ENCODE measurements around the gene SALL4.
A peak's percentile ranks its signal among the peaks of the same experiment; 100 is the strongest.

Gene SALL4

DNA sequence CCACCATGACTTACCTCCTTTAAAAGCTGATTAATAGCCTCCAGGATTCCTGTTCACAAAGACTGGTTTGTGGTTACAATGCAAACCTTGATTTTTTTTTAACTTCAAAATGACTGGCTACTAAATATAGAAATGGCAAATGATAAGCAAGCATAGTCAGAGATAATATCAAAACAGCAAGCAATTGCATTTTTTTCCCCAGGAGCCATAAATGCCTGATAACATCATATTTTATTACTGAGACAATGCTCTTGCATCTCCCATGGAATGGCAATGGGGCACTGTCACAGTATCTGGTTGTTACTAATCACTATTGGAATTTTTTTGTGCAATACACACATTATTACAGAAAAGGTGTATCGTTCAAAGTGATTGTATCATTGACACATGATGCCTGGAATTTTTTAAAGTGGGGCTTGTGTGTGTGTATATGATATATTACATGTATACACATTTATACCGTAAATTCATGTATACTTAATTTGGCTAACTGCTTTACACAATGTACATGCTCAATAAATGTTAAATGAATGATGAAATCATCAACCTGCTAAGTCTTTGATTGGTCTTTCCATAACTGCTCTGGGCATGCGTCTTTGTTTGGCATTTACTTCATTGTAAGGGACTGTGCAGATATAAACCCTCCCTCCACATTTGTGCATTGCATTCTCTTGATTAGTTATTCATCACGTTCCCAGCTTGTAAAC, 980 bp upstream of the SALL4 start:
- H3K4me1 ChIP-seq (ENCODE audit: insufficient read depth, insufficient read length), result peaks cover 4% of the 10 kb centered on the region
- no peak for DNase-seq (ENCODE audit: low read depth, low spot score)
- no peaks in the 10 kb centered on the region for H3K27me3 ChIP-seq (ENCODE audit: insufficient read depth, insufficient read length)
- H3K9ac ChIP-seq (ENCODE audit: insufficient read length, low read depth), result peak overlapping the region; percentile 46
- no peaks in the 10 kb centered on the region for H3K9me3 ChIP-seq (ENCODE audit: insufficient read depth, low read length)
- H3K36me3 ChIP-seq (ENCODE audit: insufficient read depth, insufficient read length, low read length), result no peaks in the 10 kb centered on the region
- no peak for TF ChIP-seq ZNF274 (IDR thresholded peaks at IDR 0.05; ENCODE audit: low read depth, low read length)
- no peak for TF ChIP-seq SUZ12 (IDR thresholded peaks at IDR 0.05; ENCODE audit: extremely low read depth, insufficient read depth, insufficient read length)
- TF ChIP-seq YY1 (IDR thresholded peaks at IDR 0.05; ENCODE audit: insufficient read depth, insufficient read length), result no peak
- peak overlapping the region; percentile 91 for H3K4me3 ChIP-seq (ENCODE audit: insufficient read length, low read depth)

DNA sequence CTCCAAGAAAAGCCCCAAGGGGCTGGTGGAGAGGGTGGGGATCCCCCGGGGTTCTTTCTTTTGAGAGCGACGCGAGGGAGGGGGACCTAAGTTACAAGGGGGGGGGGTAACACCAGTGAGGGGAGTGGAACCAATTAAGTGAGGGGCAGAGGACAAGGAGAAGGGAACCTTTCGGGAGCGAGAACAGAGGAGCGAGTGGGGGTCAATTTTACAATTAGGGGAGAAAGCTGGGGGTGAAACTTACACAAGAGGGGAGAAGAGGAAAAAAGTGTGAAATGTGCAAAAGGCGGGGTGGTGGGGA, 548 bp downstream of the SALL4 start:
- peak overlapping the region; percentile 91 for H3K4me3 ChIP-seq (ENCODE audit: insufficient read length, low read depth)
- H3K9ac ChIP-seq (ENCODE audit: insufficient read length, low read depth), result peak overlapping the region; percentile 99
- peaks cover under 1% of the 10 kb centered on the region for H3K36me3 ChIP-seq (ENCODE audit: insufficient read depth, insufficient read length, low read length)
- TF ChIP-seq YY1 (IDR thresholded peaks at IDR 0.05; ENCODE audit: insufficient read depth, insufficient read length) (no peak), ZNF274 (IDR thresholded peaks at IDR 0.05; ENCODE audit: low read depth, low read length) (no peak), SUZ12 (IDR thresholded peaks at IDR 0.05; ENCODE audit: extremely low read depth, insufficient read depth, insufficient read length) (no peak)
- H3K27me3 ChIP-seq (ENCODE audit: insufficient read depth, insufficient read length), result no peaks in the 10 kb centered on the region
- no peaks in the 10 kb centered on the region for H3K9me3 ChIP-seq (ENCODE audit: insufficient read depth, low read length)
- H3K4me1 ChIP-seq (ENCODE audit: insufficient read depth, insufficient read length), result peaks cover 4% of the 10 kb centered on the region
- no peak for DNase-seq (ENCODE audit: low read depth, low spot score)

DNA sequence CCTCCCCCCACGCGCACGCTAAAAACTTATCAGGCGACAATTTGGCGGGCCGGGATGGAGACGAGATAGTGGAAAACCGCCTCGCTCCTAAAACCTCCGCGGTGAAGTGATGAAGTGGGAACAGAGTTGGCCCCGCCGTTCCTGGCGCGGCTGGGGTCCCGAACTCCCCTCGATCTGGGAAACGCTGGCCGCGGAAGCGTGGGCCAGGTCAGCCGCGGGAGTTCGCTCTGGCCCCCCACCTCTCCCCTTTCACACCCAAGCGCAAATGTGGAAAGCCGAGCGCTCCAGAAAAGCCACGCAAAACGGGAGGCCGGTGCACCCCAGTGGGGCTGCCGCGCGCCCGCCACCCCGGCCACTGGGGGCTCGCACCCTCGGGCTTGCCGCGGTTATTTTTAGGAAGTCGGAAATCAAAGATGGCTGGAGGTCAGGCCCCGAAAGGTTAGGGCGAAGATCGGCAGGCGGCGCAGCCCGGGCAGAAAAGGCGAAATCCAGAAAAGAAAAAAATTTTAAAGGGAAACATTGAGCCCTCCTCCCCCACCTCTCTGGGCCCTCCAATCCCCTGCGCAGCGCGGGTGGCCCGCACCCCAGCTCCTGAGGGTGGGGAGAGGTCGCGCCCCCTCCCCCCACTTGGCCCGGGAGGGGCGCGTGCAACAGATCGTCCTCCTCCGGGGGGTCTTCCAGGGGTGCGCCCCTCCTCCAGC, 1.0 kb downstream of the SALL4 start:
- Histone ChIP-seq H3K9me3 (ENCODE audit: insufficient read depth, low read length) (no peaks in the 10 kb centered on the region), H3K36me3 (ENCODE audit: insufficient read depth, insufficient read length, low read length) (peaks cover 5% of the 10 kb centered on the region), H3K4me1 (ENCODE audit: insufficient read depth, insufficient read length) (peaks cover 4% of the 10 kb centered on the region), H3K9ac (ENCODE audit: insufficient read length, low read depth) (peak overlapping the region; percentile 99), H3K4me3 (ENCODE audit: insufficient read length, low read depth) (peak overlapping the region; percentile 91), H3K27me3 (ENCODE audit: insufficient read depth, insufficient read length) (no peaks in the 10 kb centered on the region)
- DNase-seq (ENCODE audit: low read depth, low spot score), result no peak
- TF ChIP-seq YY1 (IDR thresholded peaks at IDR 0.05; ENCODE audit: insufficient read depth, insufficient read length), result peak; percentile 46
- no peak for TF ChIP-seq SUZ12 (IDR thresholded peaks at IDR 0.05; ENCODE audit: extremely low read depth, insufficient read depth, insufficient read length)

DNA sequence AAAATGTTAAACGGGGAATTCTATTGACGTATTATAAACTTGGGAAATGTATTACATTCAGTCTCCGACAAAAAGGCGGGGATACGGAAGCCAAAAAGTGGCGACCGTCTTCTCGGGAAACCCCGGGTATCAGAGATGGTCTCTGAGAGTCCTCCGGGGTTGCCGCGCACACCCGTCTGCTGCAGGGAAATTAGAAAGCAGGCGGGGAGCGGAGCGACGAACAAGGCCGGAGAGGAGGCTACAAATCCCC, 1.5 kb downstream of the SALL4 start:
- H3K4me1 ChIP-seq (ENCODE audit: insufficient read depth, insufficient read length), result peaks cover 4% of the 10 kb centered on the region
- H3K9ac ChIP-seq (ENCODE audit: insufficient read length, low read depth), result peak overlapping the region; percentile 99
- peak overlapping the region; percentile 91 for H3K4me3 ChIP-seq (ENCODE audit: insufficient read length, low read depth)
- peaks cover 7% of the 10 kb centered on the region for H3K36me3 ChIP-seq (ENCODE audit: insufficient read depth, insufficient read length, low read length)
- no peaks in the 10 kb centered on the region for H3K27me3 ChIP-seq (ENCODE audit: insufficient read depth, insufficient read length)
- DNase-seq (ENCODE audit: low read depth, low spot score), result no peak
- no peaks in the 10 kb centered on the region for H3K9me3 ChIP-seq (ENCODE audit: insufficient read depth, low read length)
- TF ChIP-seq ZNF274 (IDR thresholded peaks at IDR 0.05; ENCODE audit: low read depth, low read length) (no peak), YY1 (IDR thresholded peaks at IDR 0.05; ENCODE audit: insufficient read depth, insufficient read length) (no peak), SUZ12 (IDR thresholded peaks at IDR 0.05; ENCODE audit: extremely low read depth, insufficient read depth, insufficient read length) (no peak)

DNA sequence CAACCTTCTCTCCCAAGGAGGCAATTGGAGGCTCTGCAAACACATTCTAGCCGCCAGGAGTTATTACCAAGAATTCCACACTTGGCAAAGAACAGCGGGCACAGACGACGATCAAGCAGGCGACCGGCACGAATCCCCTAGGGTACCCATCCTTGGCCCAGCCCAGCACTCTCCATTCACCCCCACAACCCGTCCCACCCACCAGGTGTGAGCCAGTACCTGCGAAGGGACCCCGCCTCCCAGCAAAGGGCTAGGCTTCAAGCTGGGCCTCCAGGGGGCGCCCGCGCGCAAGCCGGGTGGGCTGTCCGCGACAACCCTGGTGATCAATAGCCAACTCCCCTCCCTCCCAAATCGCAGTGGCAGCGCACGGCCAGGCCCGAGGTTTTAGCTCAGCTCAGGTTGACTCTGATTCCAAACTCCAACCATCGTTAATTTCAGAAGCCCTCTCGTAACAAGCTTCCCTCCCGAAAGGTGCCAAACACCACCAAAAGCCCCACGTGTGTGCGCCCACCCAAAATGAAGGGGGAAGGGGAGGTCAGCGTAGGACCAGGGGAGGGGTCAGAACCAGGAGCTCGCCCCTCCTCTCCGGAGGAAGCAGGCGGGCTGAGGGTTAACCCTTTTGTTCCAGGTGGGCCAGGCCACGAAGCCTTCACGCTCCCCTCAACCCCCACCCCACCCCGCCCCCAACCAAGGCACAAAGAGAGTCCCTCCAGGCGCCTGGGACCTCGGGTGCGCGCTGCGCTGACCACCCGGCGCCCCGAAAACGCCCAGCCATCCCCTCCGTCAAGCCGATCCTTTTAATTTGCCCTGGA, 2.1 kb downstream of the SALL4 start:
- Histone ChIP-seq H3K9me3 (ENCODE audit: insufficient read depth, low read length) (no peaks in the 10 kb centered on the region), H3K36me3 (ENCODE audit: insufficient read depth, insufficient read length, low read length) (peaks cover 11% of the 10 kb centered on the region), H3K4me1 (ENCODE audit: insufficient read depth, insufficient read length) (peaks cover 4% of the 10 kb centered on the region), H3K27me3 (ENCODE audit: insufficient read depth, insufficient read length) (no peaks in the 10 kb centered on the region), H3K9ac (ENCODE audit: insufficient read length, low read depth) (peak overlapping the region; percentile 99), H3K4me3 (ENCODE audit: insufficient read length, low read depth) (peak overlapping the region; percentile 91)
- no peak for TF ChIP-seq ZNF274 (IDR thresholded peaks at IDR 0.05; ENCODE audit: low read depth, low read length)
- TF ChIP-seq YY1 (IDR thresholded peaks at IDR 0.05; ENCODE audit: insufficient read depth, insufficient read length), result no peak
- no peak for TF ChIP-seq SUZ12 (IDR thresholded peaks at IDR 0.05; ENCODE audit: extremely low read depth, insufficient read depth, insufficient read length)
- DNase-seq (ENCODE audit: low read depth, low spot score), result peak; percentile 89

DNA sequence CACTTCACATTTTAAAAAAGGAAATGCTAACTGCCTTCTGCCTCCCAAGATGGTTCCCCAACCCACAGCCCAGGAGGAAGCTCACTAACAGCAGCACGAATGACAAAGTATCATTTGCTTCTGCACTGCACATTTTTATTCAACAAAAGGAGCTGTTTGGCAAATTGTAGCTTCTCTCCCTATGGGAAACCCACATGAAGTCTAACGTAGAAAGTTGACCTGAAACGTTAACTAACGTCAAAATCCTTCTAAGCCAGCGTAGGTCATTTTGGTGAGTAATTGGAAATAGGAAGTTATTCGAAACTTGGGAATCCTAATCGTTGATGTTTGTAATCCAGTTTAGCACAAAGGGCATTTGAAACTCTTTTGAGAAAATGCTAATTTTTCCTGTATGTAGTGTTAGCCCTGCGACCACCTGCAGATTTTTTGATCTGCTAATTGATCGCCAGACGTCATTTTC, 2.9 kb downstream of the SALL4 start:
- no peak for TF ChIP-seq YY1 (IDR thresholded peaks at IDR 0.05; ENCODE audit: insufficient read depth, insufficient read length)
- TF ChIP-seq ZNF274 (IDR thresholded peaks at IDR 0.05; ENCODE audit: low read depth, low read length), result no peak
- no peak for TF ChIP-seq SUZ12 (IDR thresholded peaks at IDR 0.05; ENCODE audit: extremely low read depth, insufficient read depth, insufficient read length)
- H3K4me1 ChIP-seq (ENCODE audit: insufficient read depth, insufficient read length), result peaks cover 9% of the 10 kb centered on the region
- H3K4me3 ChIP-seq (ENCODE audit: insufficient read length, low read depth), result peak overlapping the region; percentile 91
- no peaks in the 10 kb centered on the region for H3K27me3 ChIP-seq (ENCODE audit: insufficient read depth, insufficient read length)
- DNase-seq (ENCODE audit: low read depth, low spot score), result no peak
- peak overlapping the region; percentile 99 for H3K9ac ChIP-seq (ENCODE audit: insufficient read length, low read depth)
- peaks cover 19% of the 10 kb centered on the region for H3K36me3 ChIP-seq (ENCODE audit: insufficient read depth, insufficient read length, low read length)
- H3K9me3 ChIP-seq (ENCODE audit: insufficient read depth, low read length), result no peaks in the 10 kb centered on the region

Data from NT2/D1 (cell line).